Fibroblast of skin of left quadriceps (primary cell): ENCODE results near the gene CASK.
"Not testable (repeated sequence)": the region's sequence is repeated elsewhere in the genome, so short reads cannot be mapped to it uniquely, and the experiment has no call there.

Experiments used
- DNase-seq, 2 experiments: peaks; one replicate each; pipeline ENCODE4 v3.0.0-alpha.2; 2013; ENCODE audit warnings: low read depth in 2 of 2

Gene CASK

DNA sequence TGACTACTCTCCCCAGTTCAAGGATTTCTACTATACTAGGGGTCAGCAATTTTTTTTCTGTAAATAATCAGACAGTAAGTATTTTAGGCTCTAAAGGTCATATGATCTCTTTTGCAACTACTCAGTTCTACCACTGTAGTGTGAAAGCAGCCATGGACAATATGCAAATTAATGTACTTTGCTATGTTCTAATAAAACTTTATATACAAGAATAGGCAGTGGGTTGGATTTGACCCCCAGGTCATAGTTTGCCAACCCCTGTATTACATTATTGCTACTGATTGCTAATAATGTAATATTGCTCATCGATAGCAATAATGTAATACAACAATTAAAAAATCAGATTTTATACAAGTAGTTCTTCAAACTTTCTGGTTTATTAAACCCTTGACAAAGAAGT lies 293.8 kb downstream of the CASK start:
- DNase-seq = no peak

DNA sequence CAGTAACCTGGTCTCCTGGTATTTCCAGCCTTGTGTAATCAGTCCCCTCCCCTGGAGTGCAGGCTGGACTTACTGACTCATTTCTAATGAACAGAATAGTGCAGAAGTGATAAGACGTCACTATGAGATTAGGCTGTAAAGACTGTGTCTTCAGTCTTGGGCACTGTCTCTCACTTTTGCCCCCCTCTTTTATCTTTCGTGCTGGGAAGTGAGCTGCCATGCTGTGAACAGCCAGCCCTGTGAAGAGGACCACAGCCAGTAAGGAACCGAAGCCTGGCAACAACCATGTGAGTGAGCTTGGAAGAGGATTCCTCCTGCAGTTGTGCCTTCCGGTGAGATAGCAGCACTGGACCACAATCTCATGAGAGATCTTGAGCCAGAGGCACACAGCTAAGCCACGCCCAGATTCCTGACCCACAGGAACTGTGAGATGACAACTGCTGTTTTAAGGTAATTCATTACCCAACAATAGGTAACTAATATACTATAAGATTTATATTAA lies 302.1 kb downstream of the CASK start:
- DNase-seq = no peak

DNA sequence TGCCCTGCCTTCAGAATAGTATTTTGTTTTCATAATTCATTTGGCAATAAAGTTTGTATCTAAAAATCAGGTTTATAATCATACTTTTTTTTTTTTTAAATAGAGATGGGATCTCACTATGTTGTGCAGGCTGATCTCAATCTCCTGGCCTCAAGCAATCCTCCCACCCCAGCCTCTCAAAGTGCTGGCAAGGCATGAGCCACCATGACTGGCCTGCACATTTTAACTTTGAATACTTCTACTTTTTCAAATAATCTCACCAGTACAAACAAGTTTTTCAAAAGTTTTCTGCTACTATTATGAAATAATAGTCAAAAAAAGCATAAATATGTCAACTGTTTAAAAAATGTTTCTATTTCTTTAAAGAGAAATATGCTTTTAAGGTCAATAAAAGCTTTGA lies 304.1 kb downstream of the CASK start:
- no peak for DNase-seq

- DNase-seq = no peak
Observed at GRCh38 chrX:41616935-41617334, 306.4 kb downstream of the CASK start.

GRCh38 chrX:41616255-41616654 lies 307.1 kb downstream of the CASK start:
- DNase-seq = no peak

- DNase-seq = no peak
Observed at GRCh38 chrX:41608244-41608643, 315.1 kb downstream of the CASK start.

- DNase-seq = no peak
Observed at GRCh38 chrX:41607264-41607832, 316.0 kb downstream of the CASK start.

DNA sequence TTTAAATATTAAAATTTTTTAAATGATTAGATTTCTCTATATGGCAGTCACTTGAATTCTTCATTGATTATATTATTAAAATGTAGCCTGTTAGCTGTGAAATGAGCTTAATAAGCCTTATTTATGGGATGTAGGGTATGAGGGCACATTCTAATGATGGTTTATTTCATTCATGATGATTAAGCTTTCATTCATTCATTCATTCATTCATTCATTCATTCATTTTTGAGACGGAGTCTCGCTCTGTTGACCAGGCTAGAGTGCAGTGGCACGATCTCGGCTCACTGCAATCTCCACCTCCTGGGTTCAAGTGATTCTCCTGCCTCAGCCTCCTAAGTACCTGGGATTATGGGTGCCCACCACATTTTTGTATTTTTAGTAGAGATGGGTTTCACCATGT lies 317.3 kb downstream of the CASK start:
- DNase-seq = not testable (repeated sequence)

- DNase-seq = no peak
Observed at GRCh38 chrX:41604766-41605543, 318.4 kb downstream of the CASK start.

DNA sequence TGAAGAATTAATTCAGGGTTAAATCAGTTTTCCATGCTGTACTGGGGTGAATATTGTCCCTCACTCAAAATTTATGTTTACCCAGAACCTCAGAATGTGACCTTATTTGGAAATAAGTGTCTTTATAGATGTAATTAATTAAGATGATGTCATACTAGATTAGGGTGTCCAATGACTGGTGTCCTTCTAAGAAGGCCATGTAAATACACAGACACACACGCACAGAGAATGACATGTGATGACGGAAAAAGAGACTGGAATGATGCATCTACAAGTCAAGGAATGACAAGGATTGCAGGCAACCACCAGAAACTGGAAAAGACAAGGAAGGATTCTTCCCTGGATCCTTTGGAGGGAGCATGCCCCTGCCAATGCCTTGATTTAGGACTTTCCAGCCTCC lies 319.2 kb downstream of the CASK start:
- no peak for DNase-seq

DNA sequence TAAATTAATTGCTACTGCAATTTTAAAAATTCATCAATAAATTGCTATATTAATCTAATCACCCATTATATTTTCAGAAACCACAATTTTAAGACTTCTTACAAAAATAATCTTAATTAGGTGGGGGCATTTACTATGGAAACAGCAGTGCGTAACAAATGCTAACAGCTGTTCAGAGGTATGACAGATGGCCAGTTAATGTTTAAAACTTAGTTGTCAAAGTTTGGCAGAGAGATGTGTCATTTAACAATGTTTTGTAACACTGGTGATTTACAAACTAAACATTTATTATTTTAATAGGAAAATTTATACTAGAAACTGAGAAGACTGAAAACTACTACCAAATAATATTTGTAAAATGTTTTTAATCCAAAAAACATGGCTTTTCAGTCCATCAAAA lies 319.8 kb downstream of the CASK start:
- DNase-seq = no peak

DNA sequence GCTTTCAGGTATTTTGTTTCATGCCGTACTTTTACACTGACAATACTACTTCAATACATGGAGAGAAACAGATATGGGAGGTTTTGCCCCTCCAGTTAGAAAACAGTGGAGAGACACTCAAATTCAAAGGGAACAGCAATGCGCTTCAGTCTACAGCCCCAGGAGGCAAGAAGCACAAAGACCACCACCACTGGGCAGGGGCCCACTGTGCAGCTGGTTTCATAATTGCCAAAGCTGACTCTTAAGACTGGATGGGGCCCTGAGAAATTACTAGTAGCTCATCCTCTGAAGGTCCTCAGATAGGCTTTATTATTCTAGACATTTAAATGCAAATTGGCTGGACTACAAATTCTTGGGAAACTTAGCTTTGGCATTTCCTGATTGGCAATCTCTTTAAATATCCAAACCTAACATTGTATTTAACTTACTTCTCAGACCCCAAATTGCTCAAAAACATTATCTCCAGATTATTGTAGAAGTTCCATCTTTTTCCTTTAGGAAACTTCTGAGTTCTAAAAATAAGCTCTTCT lies 320.5 kb downstream of the CASK start:
- no peak for DNase-seq

DNA sequence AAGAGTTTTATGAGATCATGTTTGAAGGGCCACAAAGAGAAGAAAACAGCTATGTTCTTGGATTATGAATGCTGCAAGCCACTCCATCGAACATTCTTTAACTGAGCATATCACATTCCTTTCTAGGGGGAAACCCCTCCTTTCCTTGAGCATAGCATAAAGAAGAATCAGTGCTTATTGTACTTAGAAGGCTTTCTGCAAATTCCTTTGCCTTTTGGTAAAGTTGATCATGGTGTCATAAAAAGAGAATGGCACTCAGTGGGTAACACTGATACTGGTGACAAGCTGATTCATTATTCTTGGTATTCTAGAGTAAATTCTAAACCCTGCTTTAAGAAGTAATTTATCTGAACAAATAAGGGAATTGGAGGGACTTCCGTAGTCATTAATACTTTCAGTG lies 323.1 kb downstream of the CASK start:
- peak; percentile 42 to 52 for DNase-seq

DNA sequence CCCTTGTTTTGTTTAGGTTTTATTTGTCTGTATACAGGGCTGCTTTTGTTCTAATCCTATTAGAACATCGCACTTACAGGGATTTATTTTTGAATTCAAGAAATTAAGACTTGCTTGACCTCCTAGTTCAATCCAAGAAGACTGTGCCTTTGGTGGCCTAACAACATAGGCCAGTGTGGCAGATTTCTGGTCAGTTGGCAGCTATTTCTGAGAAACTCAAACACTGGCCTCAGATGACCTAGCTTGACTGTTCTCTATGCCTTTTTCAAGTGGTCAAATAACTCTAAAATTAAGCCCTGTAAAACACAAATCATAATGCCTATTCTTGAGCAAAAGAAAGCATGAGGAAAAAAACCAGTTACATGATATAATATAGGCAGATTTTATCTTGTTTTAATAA lies 323.8 kb downstream of the CASK start:
- DNase-seq = no peak

DNA sequence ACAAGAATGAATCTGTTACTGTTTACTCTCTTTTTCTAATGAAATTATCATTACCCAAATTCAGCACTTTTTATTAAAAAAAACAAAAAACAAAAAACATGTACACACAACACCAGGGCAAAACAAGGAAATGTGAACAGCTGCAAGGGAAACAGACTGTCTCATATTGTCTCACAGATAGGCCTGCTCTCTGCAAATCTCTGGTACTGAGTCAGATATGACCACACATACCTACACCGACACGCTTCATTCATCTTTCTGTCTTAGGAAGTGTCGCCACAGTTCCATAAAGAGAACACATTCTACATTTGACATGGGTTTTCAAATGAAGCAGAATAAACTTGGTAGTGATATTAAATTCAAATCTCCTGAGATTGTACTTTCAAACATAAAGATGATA lies 326.8 kb downstream of the CASK start:
- no peak for DNase-seq

DNA sequence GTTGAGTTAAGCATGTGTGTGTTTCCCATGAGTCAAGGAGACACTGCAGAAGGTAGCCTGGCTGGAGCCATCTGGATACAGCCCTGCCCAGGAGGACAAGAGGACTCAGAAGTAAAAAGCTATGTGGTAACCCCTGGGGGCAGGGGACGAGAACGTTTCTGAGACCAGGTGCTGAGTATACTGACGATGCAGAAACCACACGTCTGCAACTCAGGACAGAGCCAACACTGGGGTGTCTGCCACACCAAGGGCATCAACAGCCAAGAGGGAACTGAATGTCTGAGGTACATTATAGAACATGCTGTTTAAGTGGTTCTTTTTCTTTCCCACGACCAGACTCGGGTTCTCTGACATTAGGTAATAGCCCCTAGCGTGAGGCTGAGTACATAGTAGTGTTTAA lies 328.7 kb downstream of the CASK start:
- DNase-seq = no peak

DNA sequence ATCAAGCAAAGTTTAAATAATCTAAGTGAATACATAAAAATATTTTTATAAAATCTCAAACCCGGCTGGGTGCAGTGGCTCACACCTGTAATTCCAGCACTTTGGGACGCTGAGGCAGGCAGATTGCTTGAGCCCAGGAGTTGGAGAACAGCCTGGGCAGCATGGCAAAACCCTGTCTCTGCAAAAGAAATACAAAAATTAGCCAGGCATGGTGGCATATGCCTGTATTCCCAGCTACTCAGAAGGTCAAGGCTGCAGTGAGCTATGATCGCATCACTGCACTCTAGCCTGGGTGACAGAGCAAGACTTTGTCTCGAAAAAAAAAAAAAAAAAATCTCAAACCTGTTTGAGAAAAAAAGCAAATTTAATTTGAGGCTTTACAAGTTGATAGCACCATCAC lies 331.4 kb downstream of the CASK start:
- no peak for DNase-seq

GRCh38 chrX:41590641-41591040 lies 332.7 kb downstream of the CASK start:
- no peak for DNase-seq

DNA sequence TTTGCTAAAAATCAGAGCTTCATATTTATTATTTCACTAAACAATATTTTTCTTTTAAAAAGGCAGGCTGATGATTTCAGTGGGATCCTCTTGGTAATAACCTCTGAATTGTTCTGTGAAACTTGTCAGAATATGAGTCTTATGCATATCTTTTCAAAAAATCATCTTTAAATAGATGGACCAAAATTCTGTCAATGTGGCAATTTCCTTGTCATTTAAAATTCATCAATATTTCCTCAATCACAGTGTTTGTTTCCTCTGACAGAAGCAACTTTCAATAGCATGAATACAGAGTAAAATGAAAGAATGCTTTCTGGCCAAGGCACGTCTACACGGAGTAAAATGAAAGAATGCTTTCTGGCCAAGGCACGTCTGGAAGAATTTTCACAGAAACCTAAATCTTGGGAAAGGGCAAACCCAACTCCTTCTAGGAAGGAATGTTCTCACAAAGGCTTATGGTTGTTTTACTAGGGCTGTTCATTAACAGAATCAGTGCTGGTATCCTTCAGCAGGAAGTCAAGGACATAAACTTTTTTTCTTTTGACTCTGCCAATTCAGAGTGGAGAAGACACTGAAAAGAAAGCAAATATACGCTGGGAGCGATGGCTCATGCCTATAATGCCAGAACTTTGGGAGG lies 333.6 kb downstream of the CASK start:
- DNase-seq = no peak

- no peak for DNase-seq
Observed at GRCh38 chrX:41588271-41588670, 335.1 kb downstream of the CASK start.

GRCh38 chrX:41580423-41581064 lies 342.8 kb downstream of the CASK start:
- no peak for DNase-seq

DNA sequence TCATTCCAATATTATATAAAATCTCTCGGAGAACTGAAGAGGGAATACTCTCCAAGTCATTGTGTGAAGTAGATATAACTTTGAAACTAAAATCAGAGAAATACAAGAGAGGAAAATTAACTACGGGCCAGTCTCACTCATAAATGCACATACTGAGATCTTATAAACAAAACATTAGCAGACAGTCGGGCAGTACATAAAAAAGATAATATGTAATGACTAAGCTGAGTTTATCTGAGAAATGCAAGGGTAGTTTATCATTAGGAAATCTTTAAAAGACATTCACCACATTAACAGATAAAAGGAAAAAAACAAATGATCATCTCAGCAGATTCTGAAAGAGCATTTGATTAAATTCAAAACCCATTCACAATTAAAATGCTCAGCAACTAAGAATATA lies 359.5 kb downstream of the CASK start:
- no peak for DNase-seq
